ENCODE results near the gene DIPK1A. TPM values are rescaled to one million over a fixed set of nuclear protein-coding genes. Genes with fewer than 3 reads are reported as not detected.

The DIPK1A gene
- total RNA-seq, 1 experiment from 2014 or later, result 3.8 TPM

GRCh38 chr1:92845908-92846307 lies 115.4 kb downstream of the DIPK1A start:
- Histone ChIP-seq H3K18ac (ENCODE audit: insufficient read length, low read depth, low read length) (no peak overlapping the region), H3K56ac (ENCODE audit: insufficient read length, low read depth, low read length) (no peak overlapping the region), H2BK12ac (ENCODE audit: insufficient read length, low read depth, low read length) (no peak overlapping the region), H4K20me1 (ENCODE audit: control insufficient read depth, insufficient read depth, insufficient read length) (no peaks in the 10 kb centered on the region), H4K91ac (ENCODE audit: insufficient read length, low read depth, low read length) (no peak overlapping the region), H3K4me2 (ENCODE audit: insufficient read depth, insufficient read length, low read length) (no peak overlapping the region), H2AFZ (ENCODE audit: low read length) (no peak overlapping the region), H3K23me2 (ENCODE audit: insufficient read length, low read depth, low read length, poor library complexity, severe bottlenecking) (no peaks in the 10 kb centered on the region), H3K9ac (ENCODE audit: extremely low read depth, insufficient read length, low read length) (no peak overlapping the region), H3K4ac (ENCODE audit: low read depth, low read length) (no peak overlapping the region), H4K8ac (replicated peaks; ENCODE audit: insufficient read length, low read depth, low read length) (no peak overlapping the region), H3K23ac (ENCODE audit: insufficient read length, low read depth, low read length) (no peak overlapping the region), H3K9me3 (ENCODE audit: control insufficient read depth, low read depth, low read length) (no peaks in the 10 kb centered on the region), H2BK15ac (ENCODE audit: low read depth, low read length) (no peak overlapping the region), H2BK5ac (ENCODE audit: insufficient read length, low read length) (no peak overlapping the region), H3T11ph (ENCODE audit: low read length) (no peak overlapping the region), H4K5ac (ENCODE audit: insufficient read length, low read depth, low read length) (no peak overlapping the region), H3K27me3 (ENCODE audit: insufficient read depth, low read length) (no peaks in the 10 kb centered on the region), H2BK20ac (ENCODE audit: low read depth, low read length, poor library complexity, severe bottlenecking) (no peak overlapping the region), H3K4me1 (ENCODE audit: insufficient read depth, low read length) (no peaks in the 10 kb centered on the region), H2AK5ac (ENCODE audit: insufficient read length, low read length) (no peak overlapping the region), H2BK120ac (ENCODE audit: low read depth, low read length, poor library complexity, severe bottlenecking) (no peak overlapping the region), H3K14ac (ENCODE audit: insufficient read depth, low read length) (no peak overlapping the region), H3K79me1 (ENCODE audit: insufficient read depth, low read depth, low read length, poor library complexity, severe bottlenecking) (no peaks in the 10 kb centered on the region), H3K27ac (ENCODE audit: insufficient read length, low read depth, low read length) (no peak overlapping the region), H3K79me2 (ENCODE audit: insufficient read depth, low read length) (no peaks in the 10 kb centered on the region)
- peaks cover 21 to 35% (median 30%) of the 10 kb centered on the region in 3 experiments for H3K36me3 Mint-ChIP-seq (ENCODE audit: insufficient read depth in 1 of 3, low read depth in 3 of 3)
- no peak for DNase-seq
- H3K27ac Mint-ChIP-seq, result no peak overlapping the region
- WGBS (ENCODE audit: extremely low coverage, insufficient read length, low lambda C conversion rate), result no CpG with 5 or more reads among the region's 3 CpGs
- H3K27me3 Mint-ChIP-seq (ENCODE audit: low read depth), result no peaks in the 10 kb centered on the region
- no peaks in the 10 kb centered on the region for H3K4me1 Mint-ChIP-seq
- no peaks in the 10 kb centered on the region for H3K9me3 Mint-ChIP-seq
- H3K4me3 Mint-ChIP-seq, result no peak overlapping the region
- TF ChIP-seq, protein P1, sequence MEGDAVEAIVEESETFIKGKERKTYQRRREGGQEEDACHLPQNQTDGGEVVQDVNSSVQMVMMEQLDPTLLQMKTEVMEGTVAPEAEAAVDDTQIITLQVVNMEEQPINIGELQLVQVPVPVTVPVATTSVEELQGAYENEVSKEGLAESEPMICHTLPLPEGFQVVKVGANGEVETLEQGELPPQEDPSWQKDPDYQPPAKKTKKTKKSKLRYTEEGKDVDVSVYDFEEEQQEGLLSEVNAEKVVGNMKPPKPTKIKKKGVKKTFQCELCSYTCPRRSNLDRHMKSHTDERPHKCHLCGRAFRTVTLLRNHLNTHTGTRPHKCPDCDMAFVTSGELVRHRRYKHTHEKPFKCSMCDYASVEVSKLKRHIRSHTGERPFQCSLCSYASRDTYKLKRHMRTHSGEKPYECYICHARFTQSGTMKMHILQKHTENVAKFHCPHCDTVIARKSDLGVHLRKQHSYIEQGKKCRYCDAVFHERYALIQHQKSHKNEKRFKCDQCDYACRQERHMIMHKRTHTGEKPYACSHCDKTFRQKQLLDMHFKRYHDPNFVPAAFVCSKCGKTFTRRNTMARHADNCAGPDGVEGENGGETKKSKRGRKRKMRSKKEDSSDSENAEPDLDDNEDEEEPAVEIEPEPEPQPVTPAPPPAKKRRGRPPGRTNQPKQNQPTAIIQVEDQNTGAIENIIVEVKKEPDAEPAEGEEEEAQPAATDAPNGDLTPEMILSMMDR (conservative IDR thresholded peaks at IDR 0.05), result no peak

Measured in H9 (cell line).